SK-N-MC (cell line): ENCODE data around the gene LRRTM4.

Experiments used
- EZH2 ChIP-seq: fragments of 200-600 bp; sonication (generic); IDR thresholded peaks from one replicate; pipeline ENCODE4 v1.6.1; 2017; ENCODE audit warnings: antibody characterized with exemption
- POLR2AphosphoS5 ChIP-seq: IDR thresholded peaks from 2 replicates; pipeline ENCODE4 v1.6.1; 2012; ENCODE audit warnings: mild to moderate bottlenecking, low read depth, low read length, borderline replicate concordance

- TF ChIP-seq POLR2AphosphoS5 (no peak), EZH2 (no peak)
Measured at GRCh38 chr2:77310416-77310815, 211.8 kb downstream of the LRRTM4 start.
